A673 (cell line): ENCODE measurements around the gene TNFAIP8L1.

ENCODE experiments used
- CTCF ChIP-seq: fragments of 300-800, 200-600 bp; sonication (generic); conservative IDR thresholded peaks from 2 replicates; pipeline ENCODE4 v1.5.1; 2017; ENCODE audit warnings: low read depth, mild to moderate bottlenecking, antibody characterized with exemption, low read length, moderate library complexity, mixed read lengths
- EZH2 ChIP-seq: fragments of 200-600 bp; sonication (generic); IDR thresholded peaks from 2 replicates; pipeline ENCODE4 v1.6.1; 2017; ENCODE audit warnings: borderline replicate concordance, low read depth, mild to moderate bottlenecking, mixed read lengths, antibody characterized with exemption, low read length; ENCODE audit not compliant: poor library complexity, severe bottlenecking

GRCh38 chr19:4704317-4704673 is 65.0 kb downstream of the TNFAIP8L1 start:
- no peak for TF ChIP-seq CTCF
- TF ChIP-seq EZH2 = no peak
